ENCODE data around the gene USE1. TPM values are rescaled to one million over a fixed set of nuclear protein-coding genes. Genes with fewer than 3 reads are reported as not detected.

USE1 gene
- total and polyA plus RNA-seq, 8 donors, result 12.8 to 46.6 (median 19.1) TPM

DNA sequence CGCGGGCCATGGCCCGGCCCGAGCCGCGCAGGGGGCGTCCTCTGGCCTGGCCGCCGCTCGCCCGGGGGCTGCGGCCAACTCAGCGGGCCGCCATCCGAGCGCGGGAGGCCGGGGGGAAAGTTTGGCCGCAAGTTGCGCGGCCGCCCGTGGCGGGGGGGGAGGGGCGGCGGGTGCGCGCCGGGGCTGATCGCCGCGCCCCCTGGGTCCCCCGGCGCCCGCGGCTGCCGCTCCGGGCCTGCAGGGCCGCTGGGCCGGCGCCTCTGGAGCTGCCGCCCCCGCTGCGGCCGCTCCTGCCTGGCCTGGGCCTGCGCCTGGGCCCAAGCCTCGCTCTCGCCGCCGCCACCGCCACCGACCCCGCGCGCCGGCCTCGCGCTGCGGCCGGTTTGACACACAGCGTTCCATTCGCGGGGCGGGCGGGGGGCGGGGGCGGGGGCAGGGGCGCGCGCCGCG is 30.4 kb downstream of the USE1 start, which contains the start of gene NR2F6:
Gene NR2F6 (minus strand): TSS at position 385 of the 450 bp plus-strand sequence. CDS start 699 bp downstream, outside the sequence.
- Histone ChIP-seq H3K36me3 (no peaks in the 10 kb centered on the region), H3K9me3 (no peaks in the 10 kb centered on the region), H3K27ac (peak within 1 kb of the TSS; percentile 84 to 91 (median 84)), H3K4me3 (peak within 1 kb of the TSS; percentile 74 to 88 (median 82)), H3K27me3 (no peaks in the 10 kb centered on the region), H3K4me1 (peaks cover 19 to 36% (median 35%) of the 10 kb centered on the region in 3 donors)
- TF ChIP-seq, protein P1, sequence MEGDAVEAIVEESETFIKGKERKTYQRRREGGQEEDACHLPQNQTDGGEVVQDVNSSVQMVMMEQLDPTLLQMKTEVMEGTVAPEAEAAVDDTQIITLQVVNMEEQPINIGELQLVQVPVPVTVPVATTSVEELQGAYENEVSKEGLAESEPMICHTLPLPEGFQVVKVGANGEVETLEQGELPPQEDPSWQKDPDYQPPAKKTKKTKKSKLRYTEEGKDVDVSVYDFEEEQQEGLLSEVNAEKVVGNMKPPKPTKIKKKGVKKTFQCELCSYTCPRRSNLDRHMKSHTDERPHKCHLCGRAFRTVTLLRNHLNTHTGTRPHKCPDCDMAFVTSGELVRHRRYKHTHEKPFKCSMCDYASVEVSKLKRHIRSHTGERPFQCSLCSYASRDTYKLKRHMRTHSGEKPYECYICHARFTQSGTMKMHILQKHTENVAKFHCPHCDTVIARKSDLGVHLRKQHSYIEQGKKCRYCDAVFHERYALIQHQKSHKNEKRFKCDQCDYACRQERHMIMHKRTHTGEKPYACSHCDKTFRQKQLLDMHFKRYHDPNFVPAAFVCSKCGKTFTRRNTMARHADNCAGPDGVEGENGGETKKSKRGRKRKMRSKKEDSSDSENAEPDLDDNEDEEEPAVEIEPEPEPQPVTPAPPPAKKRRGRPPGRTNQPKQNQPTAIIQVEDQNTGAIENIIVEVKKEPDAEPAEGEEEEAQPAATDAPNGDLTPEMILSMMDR (IDR thresholded peaks at IDR 0.05), result no peak
- FAIRE-seq, result no peak
- DNase-seq, result no peak
- intact Hi-C loops (cut with DNase I), result no loop called here
- 1% methylated on average over 15 to 72 of the region's 72 CpGs for WGBS, 2 donors
- no peak for ATAC-seq

DNA sequence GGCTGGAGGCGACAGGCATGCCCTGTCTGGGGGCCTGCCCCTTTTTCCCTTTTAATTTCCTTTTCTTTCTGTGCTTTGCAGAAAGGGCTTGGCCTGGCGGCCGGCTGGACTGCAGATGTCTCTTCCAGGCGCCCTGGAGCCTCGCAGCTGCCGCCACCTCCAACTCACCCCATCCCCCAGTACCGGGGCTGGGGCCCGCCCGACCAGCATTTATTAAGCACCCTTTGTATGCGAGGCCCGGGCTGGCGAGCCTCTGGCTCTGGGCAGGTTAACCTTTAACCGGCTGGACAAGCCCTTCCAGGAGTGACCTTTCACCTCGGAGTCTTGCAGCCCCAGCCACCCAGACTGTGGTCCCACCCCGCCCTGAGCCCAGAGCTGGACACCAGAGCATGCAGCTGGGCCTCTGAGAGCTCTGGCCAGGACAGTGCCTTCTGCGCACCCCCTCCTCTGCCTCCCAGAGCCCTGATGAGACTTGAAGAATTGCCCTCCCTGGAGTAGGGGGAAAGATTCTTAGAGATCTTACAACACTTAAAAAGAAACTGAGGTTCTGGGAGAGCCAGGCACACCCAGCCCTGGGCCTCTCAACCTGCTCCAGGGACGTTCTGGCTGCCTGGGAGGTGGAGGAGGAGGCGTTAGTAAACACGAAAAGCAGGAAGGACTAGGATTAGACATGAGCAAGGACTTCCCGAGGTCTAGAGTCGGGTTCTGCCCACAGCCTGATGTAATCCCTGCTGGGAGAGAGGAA is 31.7 kb downstream of the USE1 start:
- Histone ChIP-seq H3K4me3 (peak overlapping the region in 2 of 4 donors; percentile 32 to 80), H3K27ac (peak overlapping the region; percentile 84 to 91 (median 84)), H3K9me3 (no peaks in the 10 kb centered on the region), H3K4me1 (peaks cover 18 to 36% (median 35%) of the 10 kb centered on the region in 3 donors), H3K36me3 (no peaks in the 10 kb centered on the region), H3K27me3 (no peaks in the 10 kb centered on the region)
- 12 to 15% methylated on average over 19 to 21 of the region's 21 CpGs for WGBS, 2 donors
- no peak for FAIRE-seq
- DNase-seq, result peak in 5 of 6 donors; percentile 57 to 87 (median 61)
- intact Hi-C loops (cut with DNase I), result no loop called here
- peak; percentile 12 to 28 (median 16) for ATAC-seq
- TF ChIP-seq, protein P1 (IDR thresholded peaks at IDR 0.05), result no peak

GRCh38 chr19:17248011-17248776 is 33.0 kb downstream of the USE1 start:
- DNase-seq, result peak; percentile 80 to 94 (median 86)
- Histone ChIP-seq H3K36me3 (no peaks in the 10 kb centered on the region), H3K27ac (peak overlapping the region; percentile 76 to 91 (median 84)), H3K27me3 (no peaks in the 10 kb centered on the region), H3K4me1 (peaks cover 18 to 28% (median 28%) of the 10 kb centered on the region in 3 donors), H3K9me3 (no peaks in the 10 kb centered on the region), H3K4me3 (no peak overlapping the region)
- intact Hi-C loops (cut with DNase I), result no loop called here
- WGBS, 2 donors, result 28 to 32% methylated on average over 21 of the region's 21 CpGs
- FAIRE-seq, result no peak
- TF ChIP-seq, protein P1 (IDR thresholded peaks at IDR 0.05), result no peak
- ATAC-seq, result peak; percentile 49 to 59 (median 54)

GRCh38 chr19:17249887-17250548 is 34.9 kb downstream of the USE1 start:
- H3K36me3 ChIP-seq, result no peaks in the 10 kb centered on the region
- H3K4me1 ChIP-seq, result peaks cover 18 to 28% (median 27%) of the 10 kb centered on the region in 3 donors
- H3K9me3 ChIP-seq, result no peaks in the 10 kb centered on the region
- FAIRE-seq, result no peak
- H3K27me3 ChIP-seq, result no peaks in the 10 kb centered on the region
- TF ChIP-seq, protein P1 (IDR thresholded peaks at IDR 0.05), result no peak
- intact Hi-C loops (cut with DNase I), result no loop called here
- H3K4me3 ChIP-seq, result no peak overlapping the region
- peak overlapping the region in 2 of 4 donors; percentile 84 to 91 for H3K27ac ChIP-seq
- 87 to 90% methylated on average over 15 of the region's 15 CpGs for WGBS, 2 donors
- DNase-seq, result peak in 1 of 6 donors; percentile 41
- ATAC-seq, result no peak
